ENCODE results near the gene RALGPS1. TPM values are rescaled to one million over a fixed set of nuclear protein-coding genes. Genes with fewer than 3 reads are reported as not detected.

RALGPS1 gene
- total and polyA plus RNA-seq, 2 of the 8 experiments (the other 6 are each of a cell fraction or from before 2014, with no cell fraction given), result 20.0 to 23.5 TPM

DNA sequence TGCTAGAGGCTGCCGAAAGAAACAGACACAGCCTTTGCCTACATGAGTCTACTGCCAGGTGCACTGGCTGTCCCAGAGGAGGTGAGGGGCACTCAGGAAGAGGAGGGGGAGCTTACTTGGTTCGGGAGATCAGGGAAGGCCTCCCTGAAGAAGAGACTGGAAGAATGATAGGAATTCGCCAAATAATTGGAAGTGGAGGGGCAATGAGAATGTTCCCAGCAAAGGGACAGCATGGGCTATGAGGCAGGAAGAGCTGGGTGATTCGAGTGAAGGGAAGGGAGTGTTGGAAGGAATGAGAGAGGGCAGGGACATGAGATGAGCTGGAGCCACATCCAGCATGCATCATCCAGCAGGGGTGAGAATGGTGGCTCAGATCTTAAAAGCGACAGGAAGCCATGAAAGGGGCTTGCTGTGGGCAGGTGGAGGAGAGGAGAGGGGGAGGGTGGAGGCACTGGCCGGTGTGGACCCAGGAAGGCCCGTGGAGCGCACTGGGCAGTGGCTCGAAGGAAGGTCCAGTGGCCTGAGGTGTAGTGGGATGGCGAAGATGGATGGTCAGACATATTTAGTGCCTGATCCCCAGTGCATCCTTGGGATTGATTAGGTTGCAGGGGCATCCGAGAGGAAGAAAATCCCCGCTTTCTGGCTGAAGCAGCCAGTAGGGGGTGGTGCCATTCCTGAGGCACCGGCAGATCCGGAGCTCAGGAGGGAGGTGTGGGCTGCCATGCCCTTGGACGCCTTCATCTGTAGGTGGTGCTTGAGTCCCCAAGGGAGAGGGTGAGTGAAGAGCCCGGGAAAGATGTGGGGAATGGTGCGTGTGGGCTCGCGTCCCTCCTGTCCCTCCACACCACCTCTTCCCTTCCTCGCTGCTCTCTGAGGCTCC is 296.5 kb downstream of the RALGPS1 start:
- Histone ChIP-seq H2BK20ac (ENCODE audit: low read length) (no peak overlapping the region), H3K9ac (replicated peaks in 1 of 4; ENCODE audit: extremely low read depth in 1 of 4, low read depth in 3 of 4, low read length in 3 of 4) (no peak overlapping the region; a peak in 1 of 7 replicates), H2BK120ac (replicated peaks; ENCODE audit: low read depth, low read length) (no peak overlapping the region), H2BK5ac (ENCODE audit: low read depth, low read length) (peak overlapping the region; percentile 55), H3K23ac (ENCODE audit: insufficient read length) (no peak overlapping the region), H4K20me1 (replicated peaks in 1 of 2; ENCODE audit: control insufficient read depth in 1 of 2, insufficient read depth in 2 of 2, low read length in 2 of 2) (no peaks in the 10 kb centered on the region), H4K5ac (ENCODE audit: insufficient read length, low read depth, low read length) (no peak overlapping the region), H2BK12ac (ENCODE audit: low read depth, low read length) (peak overlapping the region; percentile 91), H3K79me1 (ENCODE audit: low read depth, low read length) (no peaks in the 10 kb centered on the region), H3K14ac (ENCODE audit: insufficient read length) (no peak overlapping the region), H3K4me3 (ENCODE audit: extremely low read depth in 1 of 4, insufficient read depth in 2 of 4, low read depth in 3 of 4, low read length in 4 of 4) (no peak overlapping the region), H2AK5ac (ENCODE audit: low read depth, low read length) (peak overlapping the region; percentile 78), H3K27me3 (replicated peaks in 1 of 4; ENCODE audit: control insufficient read depth in 3 of 4, extremely low read depth in 1 of 4, insufficient read depth in 3 of 4, low read length in 3 of 4) (no peaks in the 10 kb centered on the region), H4K91ac (replicated peaks; ENCODE audit: insufficient read length, low read length) (no peak overlapping the region), H2AFZ (ENCODE audit: low read length) (no peak overlapping the region), H2BK15ac (ENCODE audit: low read length) (peak overlapping the region; percentile 76; the same call in 1 of the 2 replicates), H3K36me3 (ENCODE audit: control insufficient read depth in 2 of 4, insufficient read depth in 4 of 4, low read length in 3 of 4) (no peaks in the 10 kb centered on the region), H3K4ac (replicated peaks; ENCODE audit: insufficient read length, low read depth, low read length) (no peak overlapping the region), H3K4me2 (ENCODE audit: insufficient read depth in 1 of 2, low read depth in 2 of 2, low read length in 2 of 2) (peak overlapping the region in 1 of 2 experiments; percentile 54; a peak in 2 of 4 replicates), H3K23me2 (ENCODE audit: low read depth, low read length) (no peaks in the 10 kb centered on the region), H4K8ac (ENCODE audit: extremely low read depth, insufficient read depth, low read length) (peak overlapping the region; percentile 18; the same call in 1 of the 2 replicates), H3K56ac (replicated peaks; ENCODE audit: insufficient read length, low read depth, low read length) (no peak overlapping the region), H3K79me2 (ENCODE audit: control insufficient read depth in 1 of 2, insufficient read depth in 2 of 2, low read length in 2 of 2) (no peaks in the 10 kb centered on the region), H3K18ac (ENCODE audit: extremely low read depth, low read length) (peak overlapping the region; percentile 81; the same call in 1 of the 2 replicates), H3K27ac (ENCODE audit: low read depth, low read length) (no peak overlapping the region), H3K4me1 (replicated peaks in 1 of 4; ENCODE audit: control insufficient read depth in 3 of 4, insufficient read depth in 4 of 4, low read length in 3 of 4) (peaks cover 2 to 14% (median 9%) of the 10 kb centered on the region in 4 experiments), H3K9me3 (ENCODE audit: insufficient read depth in 2 of 2, low read depth in 1 of 2, low read length in 1 of 2) (no peaks in the 10 kb centered on the region)
- peak; percentile 66 for FAIRE-seq
- WGBS, 2 experiments (ENCODE audit: extremely low coverage in 1 of 2, insufficient coverage in 1 of 2, insufficient read length in 1 of 2, insufficient replicate concordance in 2 of 2, low coverage in 1 of 2, low lambda C conversion rate in 2 of 2, missing lambda C conversion rate in 1 of 2), result 82% methylated on average over 18 of the region's 20 CpGs; no CpG with 5 or more reads in 1 of the 2 experiments
- no peak for DNase-seq (ENCODE audit: low read depth in 1 of 2, low spot score in 2 of 2)
- ChIA-PET POLR2A (ENCODE audit: partially characterized antibody) (interaction anchor here (0.6 to 2.5 kb wide), 8 partner anchors 9 to 263 kb away, joined by 3 to 8 read pairs (median 3); partner anchors contain the start of genes LRSAM1, RPL12 and ZNF79), CTCF (ENCODE audit: partially characterized antibody) (interaction anchor here (0.6 to 6.9 kb wide), 27 partner anchors 9 to 346 kb away, joined by 3 to 87 read pairs (median 4); partner anchors contain the start of genes SLC2A8 and ZNF79)
- TF ChIP-seq SUZ12 (IDR thresholded peaks at IDR 0.05; ENCODE audit: low read length) (no peak), TBP (IDR thresholded peaks at IDR 0.05; ENCODE audit: low read depth, low read length) (no peak), CTCF (IDR thresholded peaks at IDR 0.05; ENCODE audit: control extremely low read depth in 1 of 3, insufficient read depth in 1 of 3, low read depth in 1 of 3, low read length in 3 of 3) (peak; percentile 36 to 39 (median 38)), NRF1 (IDR thresholded peaks at IDR 0.05; ENCODE audit: low read depth, low read length) (no peak), USF2 (IDR thresholded peaks at IDR 0.05; ENCODE audit: low read length) (no peak), KDM5A (IDR thresholded peaks at IDR 0.05; ENCODE audit: low read length) (no peak), CHD1 (IDR thresholded peaks at IDR 0.05; ENCODE audit: low read depth, low read length) (no peak)

All from H1 (cell line).